BE2C (cell line): ENCODE data around the gene USP48.

Source experiments
- DNase-seq: peaks from one replicate; pipeline ENCODE4 v3.0.0-alpha.2; 2020
- H3K27me3 ChIP-seq: fragments of 250-450 bp; sonication (Bioruptor Pico); 2 replicates; pipeline ENCODE4 v1.5.1; 2020; ENCODE audit warnings: mild to moderate bottlenecking
- H3K36me3 ChIP-seq: fragments of 250-450 bp; sonication (Bioruptor Pico); 2 replicates; pipeline ENCODE4 v1.5.1; 2020; ENCODE audit warnings: mild to moderate bottlenecking
- H3K4me1 ChIP-seq: fragments of 250-450 bp; sonication (Bioruptor Pico); 2 replicates; pipeline ENCODE4 v1.5.1; 2020
- H3K4me3 ChIP-seq: 2 replicates; pipeline ENCODE4 v1.5.1; 2011; ENCODE audit warnings: low read depth, low read length
- H3K9me3 ChIP-seq: fragments of 250-450 bp; sonication (Bioruptor Pico); 2 replicates; pipeline ENCODE4 v1.5.1; 2020
- CTCF ChIP-seq: IDR thresholded peaks from 2 replicates; pipeline ENCODE4 v1.5.1; 2012; ENCODE audit warnings: mild to moderate bottlenecking, low read depth, low read length

The USP48 gene

GRCh38 chr1:21763694-21764419 lies 19.1 kb downstream of the USP48 start:
- TF ChIP-seq CTCF: no peak
- H3K9me3 ChIP-seq: no peaks in the 10 kb centered on the region
- no peaks in the 10 kb centered on the region for H3K4me1 ChIP-seq
- no peak for DNase-seq
- H3K36me3 ChIP-seq: no peaks in the 10 kb centered on the region
- H3K4me3 ChIP-seq: no peak overlapping the region
- H3K27me3 ChIP-seq: no peaks in the 10 kb centered on the region

GRCh38 chr1:21763236-21763635 lies 19.7 kb downstream of the USP48 start:
- Histone ChIP-seq H3K4me1 (no peaks in the 10 kb centered on the region), H3K9me3 (no peaks in the 10 kb centered on the region), H3K4me3 (no peak overlapping the region), H3K27me3 (no peaks in the 10 kb centered on the region), H3K36me3 (no peaks in the 10 kb centered on the region)
- DNase-seq: no peak
- no peak for TF ChIP-seq CTCF

GRCh38 chr1:21762022-21762404 lies 20.9 kb downstream of the USP48 start:
- no peaks in the 10 kb centered on the region for H3K9me3 ChIP-seq
- H3K4me3 ChIP-seq: no peak overlapping the region
- H3K36me3 ChIP-seq: no peaks in the 10 kb centered on the region
- no peak for DNase-seq
- H3K4me1 ChIP-seq: no peaks in the 10 kb centered on the region
- no peak for TF ChIP-seq CTCF
- no peaks in the 10 kb centered on the region for H3K27me3 ChIP-seq

GRCh38 chr1:21761052-21761451 lies 21.9 kb downstream of the USP48 start:
- Histone ChIP-seq H3K4me1 (no peaks in the 10 kb centered on the region), H3K9me3 (no peaks in the 10 kb centered on the region), H3K36me3 (no peaks in the 10 kb centered on the region), H3K4me3 (no peak overlapping the region), H3K27me3 (no peaks in the 10 kb centered on the region)
- no peak for TF ChIP-seq CTCF
- no peak for DNase-seq

- no peak for DNase-seq
- TF ChIP-seq CTCF: no peak
- Histone ChIP-seq H3K4me3 (no peak overlapping the region), H3K9me3 (no peaks in the 10 kb centered on the region), H3K36me3 (no peaks in the 10 kb centered on the region), H3K4me1 (no peaks in the 10 kb centered on the region), H3K27me3 (no peaks in the 10 kb centered on the region)
Measured at GRCh38 chr1:21759818-21760217, 23.1 kb downstream of the USP48 start.

- Histone ChIP-seq H3K4me1 (no peaks in the 10 kb centered on the region), H3K36me3 (no peaks in the 10 kb centered on the region), H3K27me3 (no peaks in the 10 kb centered on the region), H3K4me3 (no peak overlapping the region), H3K9me3 (no peaks in the 10 kb centered on the region)
- no peak for DNase-seq
- no peak for TF ChIP-seq CTCF
Measured at GRCh38 chr1:21759182-21759581, 23.8 kb downstream of the USP48 start.
